Activated T-cell treated with anti-CD3 and anti-CD28 coated beads, Interleukin-2, amount 50 U/mL, for 1 hour (primary cell): ENCODE results near the gene TESMIN.

Experiments used
- DNase-seq: peaks from one replicate; pipeline ENCODE4 v3.0.0-alpha.2; 2020

The TESMIN gene

DNA sequence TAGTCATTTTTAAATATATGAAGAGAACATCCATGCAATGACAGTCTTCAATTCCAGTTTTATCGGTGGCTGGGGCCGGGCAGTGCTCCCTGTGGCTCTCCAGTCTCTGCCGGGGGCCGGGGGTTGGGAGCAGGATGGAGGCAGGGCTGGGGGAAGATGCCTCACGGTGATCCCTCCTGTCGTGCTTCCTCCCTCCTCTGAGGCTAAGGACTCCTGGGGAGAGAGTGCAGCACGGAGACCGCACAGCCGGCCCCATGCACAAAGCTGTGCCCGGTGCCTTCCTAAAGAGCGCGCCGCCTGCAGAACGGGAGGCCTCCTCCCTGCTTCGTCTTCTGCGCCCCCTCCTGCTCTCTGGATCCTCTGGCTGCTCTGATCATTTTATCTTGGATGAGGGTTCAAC lies 46.4 kb downstream of the TESMIN start:
- no peak for DNase-seq

DNA sequence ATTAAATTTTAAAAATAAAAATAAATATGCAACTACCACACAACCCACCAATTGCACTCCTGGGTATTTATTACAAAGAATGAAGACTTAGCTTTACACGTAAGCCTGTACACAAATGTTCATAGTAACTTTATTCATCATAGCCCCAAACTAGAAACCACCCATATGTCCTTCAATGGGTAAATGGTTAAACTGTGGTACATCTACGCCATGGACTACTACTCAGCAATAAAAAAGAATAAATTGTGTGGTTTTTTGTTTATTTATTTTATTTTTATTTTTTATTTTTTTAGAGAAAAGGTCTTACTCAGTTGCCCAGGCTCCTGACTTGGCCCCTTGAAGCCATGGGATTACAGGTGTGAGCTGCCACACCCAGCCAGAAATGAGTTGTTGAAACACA lies 52.3 kb downstream of the TESMIN start:
- no peak for DNase-seq

DNA sequence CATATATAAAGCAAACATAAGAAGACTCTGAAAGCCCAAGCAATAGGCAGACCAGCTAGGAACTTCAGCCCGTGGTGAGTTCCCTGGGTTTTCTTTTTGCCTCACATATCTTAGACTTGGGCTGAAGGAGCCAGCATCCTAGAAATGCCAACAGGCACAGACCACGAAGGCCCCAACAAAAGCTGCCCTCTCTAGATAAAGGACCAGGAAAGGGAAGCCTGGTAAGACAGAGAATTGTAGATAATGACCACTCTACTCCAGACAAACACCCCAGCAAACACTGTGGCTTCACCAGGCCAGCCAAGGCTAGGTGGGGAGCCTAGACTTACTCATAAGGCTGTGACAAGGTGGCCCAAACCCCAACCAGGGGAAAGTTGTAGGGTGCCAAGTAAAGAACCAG lies 55.8 kb downstream of the TESMIN start:
- no peak for DNase-seq

DNA sequence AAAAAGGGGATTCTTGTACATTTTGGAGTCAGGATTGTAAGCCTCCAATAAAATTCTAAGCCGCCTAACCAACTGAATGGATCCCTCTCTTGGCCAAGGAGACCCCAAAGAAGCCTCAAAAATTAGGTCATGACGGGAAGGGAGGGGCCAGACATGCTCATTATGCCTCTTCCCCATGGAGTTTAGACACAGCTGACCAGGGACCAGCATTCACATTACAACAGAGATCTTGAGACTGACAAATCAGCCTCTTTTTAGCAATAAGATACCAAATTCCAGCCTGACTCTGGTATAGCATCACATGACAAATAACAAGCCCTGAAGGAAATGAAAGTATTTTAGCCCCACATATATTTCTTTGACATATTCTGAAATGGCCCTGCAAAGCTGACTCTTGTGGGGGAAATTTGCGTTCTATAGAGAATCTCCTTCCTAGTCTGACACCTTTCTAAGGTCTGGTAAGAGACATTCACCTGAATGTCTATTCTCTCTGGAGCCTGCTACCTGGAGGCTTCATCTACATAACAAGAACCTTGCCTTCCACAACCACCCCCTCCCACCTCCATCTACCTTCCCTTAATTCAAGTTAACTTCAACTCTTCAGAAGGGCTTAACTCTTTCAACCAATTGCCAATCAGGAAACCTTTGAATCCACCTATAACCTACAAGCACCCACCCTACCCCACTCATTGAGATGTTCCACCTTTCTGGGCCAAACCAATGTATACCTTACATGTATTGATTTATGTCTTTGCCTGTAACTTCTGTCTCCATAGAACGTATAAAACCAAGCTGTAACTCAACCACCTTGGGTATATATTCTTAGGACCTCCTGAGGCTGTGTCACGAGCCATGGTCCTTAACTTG lies 56.7 kb downstream of the TESMIN start:
- no peak for DNase-seq

DNA sequence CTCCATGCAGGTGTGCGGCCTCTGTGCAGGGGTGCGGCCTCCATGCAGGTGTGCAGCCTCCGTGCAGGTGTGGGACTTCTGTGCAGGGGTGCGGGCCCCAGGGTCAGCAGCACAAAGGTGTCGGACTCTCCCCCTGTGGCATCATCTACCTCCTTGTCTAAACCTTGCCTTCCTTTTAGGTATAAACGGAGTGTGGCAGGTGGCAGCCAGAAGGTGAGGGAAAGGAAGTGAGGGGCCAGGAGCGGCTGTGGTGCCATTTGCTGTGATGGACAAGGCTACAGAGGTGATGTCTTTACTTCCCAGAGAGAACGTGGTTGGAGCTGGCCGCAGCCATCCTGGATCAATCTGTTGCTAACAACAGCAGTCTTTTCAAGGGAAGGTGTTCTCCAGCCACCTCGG lies 57.8 kb downstream of the TESMIN start:
- no peak for DNase-seq

DNA sequence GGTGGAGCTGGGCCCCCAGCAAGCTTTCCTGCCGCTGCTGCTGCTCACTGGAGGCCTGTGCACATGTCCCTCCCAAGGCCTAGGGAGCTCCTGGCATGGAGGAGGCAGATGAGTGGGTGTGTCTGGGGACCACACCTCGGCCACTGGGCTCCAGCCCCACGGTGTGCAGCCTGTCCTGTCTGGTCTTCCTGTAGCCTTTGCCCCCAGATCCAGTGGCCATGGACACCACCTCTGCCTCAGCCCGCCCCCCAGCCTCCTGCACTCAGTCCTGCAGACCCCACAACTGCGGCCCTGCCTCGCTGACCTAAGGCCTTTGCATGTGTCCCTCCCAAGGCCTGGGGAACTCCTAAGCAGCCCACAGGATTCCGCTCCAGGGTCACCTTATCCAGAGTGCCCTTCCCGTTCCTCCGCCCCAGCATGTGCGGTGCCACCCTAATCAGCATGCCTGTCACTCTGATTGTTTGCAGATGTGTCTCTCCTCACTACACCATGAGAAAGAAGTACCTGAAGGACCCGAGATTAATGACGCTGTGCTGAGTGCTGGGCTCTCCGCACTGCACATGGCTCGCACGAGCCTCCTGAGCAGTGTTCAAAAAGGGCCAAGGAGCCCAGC lies 58.3 kb downstream of the TESMIN start:
- no peak for DNase-seq

DNA sequence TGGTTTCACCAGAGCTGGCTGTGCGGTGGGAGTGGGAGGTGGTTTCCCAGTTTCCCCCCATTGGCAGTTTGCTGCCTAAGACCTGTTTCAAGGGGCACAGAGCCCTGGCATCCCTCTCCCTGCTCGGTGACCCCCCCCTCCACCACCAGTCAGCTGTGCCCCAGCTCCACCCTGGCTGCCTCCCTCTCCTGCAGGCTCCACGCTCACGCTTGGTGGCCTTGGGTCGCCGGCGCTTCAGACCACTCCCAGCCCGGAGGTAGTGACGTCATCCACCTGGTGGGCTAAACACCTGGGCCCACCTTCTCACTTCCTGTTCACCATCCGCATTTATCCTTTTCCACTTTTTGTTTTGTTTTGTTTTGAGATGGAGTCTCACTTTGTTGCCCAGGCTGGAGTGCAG lies 59.2 kb downstream of the TESMIN start:
- DNase-seq, result no peak

DNA sequence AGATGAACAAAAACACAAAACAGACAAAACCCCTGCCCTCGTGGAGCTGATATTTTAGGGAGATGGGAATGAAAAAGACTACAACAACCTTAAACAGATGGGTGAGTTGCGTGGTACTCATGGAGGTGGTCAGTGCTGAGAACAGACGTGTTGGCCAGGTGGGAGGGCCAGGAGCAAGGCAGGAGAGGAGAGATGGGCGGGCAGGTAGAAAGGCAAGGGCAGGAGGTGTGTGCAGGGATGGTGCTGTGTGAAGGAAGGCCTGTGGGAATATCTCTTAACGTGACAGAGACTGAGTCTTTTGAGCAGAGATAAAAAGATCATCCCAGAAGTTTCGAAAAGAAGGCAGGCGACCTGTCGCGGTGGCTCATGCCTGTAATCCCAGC lies 59.9 kb downstream of the TESMIN start:
- no peak for DNase-seq

DNA sequence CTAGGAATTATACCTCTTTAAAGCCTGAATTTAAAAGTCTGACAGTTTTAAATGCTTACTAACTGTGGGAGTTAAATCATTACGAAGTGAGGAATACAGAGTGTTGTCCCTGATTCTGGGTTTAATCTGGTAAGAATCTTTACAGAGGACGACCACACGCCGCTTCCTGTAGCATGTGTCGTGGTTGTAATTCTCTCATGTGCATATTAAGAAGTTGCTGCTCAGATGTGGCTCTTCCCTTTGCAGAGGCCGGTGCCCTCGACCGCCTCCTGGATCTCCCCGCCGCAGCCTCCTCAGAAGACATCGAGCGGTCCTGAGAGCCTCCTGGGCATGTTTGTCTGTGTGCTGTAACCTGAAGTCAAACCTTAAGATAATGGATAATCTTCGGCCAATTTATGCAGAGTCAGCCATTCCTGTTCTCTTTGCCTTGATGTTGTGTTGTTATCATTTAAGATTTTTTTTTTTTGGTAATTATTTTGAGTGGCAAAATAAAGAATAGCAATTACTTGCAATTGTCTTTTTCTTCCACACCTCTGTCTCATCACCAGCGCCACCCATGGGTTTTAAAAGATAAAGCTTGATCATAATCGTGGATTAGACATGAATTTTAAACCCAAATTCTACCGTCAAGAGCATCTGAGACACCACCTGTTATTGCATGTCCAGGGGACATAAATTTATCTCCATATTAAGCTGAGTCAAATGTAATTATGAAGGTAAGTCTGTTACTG lies 60.5 kb downstream of the TESMIN start:
- no peak for DNase-seq

DNA sequence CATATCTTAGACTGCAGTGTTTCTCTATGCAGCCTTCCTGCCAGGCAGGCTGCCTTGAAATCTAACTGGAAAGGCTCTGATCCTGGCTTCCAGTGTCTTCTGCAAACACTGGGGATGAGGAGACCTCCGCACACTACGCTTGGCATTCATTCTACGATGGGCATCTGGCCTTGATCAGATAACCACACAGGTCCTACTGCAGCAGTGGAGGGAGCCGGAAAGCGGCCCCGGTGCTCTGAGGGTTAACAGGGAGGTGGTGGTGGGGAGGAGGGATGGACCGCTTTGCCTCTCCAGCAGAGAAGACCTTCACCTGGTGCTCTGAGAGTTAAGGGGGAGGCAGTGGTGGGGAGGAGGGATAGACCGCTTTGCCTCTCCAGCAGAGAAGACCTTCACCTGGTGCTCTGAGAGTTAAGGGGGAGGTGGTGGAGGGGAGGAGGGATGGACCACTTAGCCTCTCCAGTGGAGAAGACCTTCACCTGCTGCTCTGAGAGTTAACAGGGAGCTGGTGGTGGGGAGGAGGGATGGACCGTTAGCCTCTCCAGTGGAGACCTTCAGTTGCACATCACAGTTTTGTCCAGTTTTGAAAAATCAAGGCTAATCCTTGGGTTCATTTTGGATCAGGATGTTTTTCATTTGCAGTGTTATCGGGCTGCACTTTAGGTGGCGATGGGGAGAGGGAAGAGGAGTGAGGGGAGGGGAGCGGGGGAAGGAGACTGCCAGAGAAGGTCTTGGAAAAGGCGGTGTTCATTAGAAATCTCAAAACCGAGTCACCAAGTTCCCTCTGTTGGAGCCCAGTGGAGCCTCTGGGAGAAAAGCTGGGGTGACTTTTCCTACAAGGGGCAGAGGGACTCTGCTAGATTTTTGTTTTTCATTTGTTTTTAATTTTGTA lies 61.3 kb downstream of the TESMIN start:
- no peak for DNase-seq

DNA sequence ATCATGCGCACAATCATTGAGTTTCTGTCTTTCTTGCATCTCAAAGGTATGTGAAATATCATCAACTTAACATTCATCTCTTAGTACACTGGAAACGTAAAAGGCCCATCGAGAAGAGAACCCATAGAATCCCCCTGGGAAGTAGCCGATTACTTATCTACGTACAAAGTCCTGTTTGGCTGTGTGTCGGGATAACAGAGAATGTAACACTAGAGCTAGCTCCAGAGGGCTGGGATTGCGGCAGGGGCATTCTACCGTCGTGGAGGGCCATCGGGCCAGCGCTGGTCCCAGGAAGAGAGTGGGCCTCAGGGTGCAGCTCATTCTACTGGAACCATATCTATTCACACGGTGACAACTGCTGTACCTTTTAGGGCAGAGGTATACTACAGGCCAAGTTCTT lies 62.4 kb downstream of the TESMIN start:
- no peak for DNase-seq

DNA sequence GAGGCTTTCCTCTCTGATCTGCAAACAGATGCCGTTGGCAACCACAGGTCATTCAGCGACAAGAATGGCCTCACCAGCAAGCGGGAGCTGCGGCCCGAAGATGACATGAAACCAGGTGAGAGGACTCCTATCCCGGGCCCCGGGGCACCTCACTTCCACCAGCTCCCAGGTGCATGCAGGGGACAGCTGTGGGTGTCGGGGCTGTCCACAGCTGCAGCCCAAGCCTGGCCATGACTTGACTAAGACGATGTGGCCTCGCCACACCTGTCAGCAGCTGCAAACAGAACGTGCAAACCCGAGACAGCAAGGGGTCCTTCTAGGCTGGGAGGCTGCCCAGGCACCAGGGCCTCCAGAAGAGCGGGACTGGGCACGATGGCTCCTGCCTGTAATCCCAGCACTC lies 63.3 kb downstream of the TESMIN start:
- no peak for DNase-seq

DNA sequence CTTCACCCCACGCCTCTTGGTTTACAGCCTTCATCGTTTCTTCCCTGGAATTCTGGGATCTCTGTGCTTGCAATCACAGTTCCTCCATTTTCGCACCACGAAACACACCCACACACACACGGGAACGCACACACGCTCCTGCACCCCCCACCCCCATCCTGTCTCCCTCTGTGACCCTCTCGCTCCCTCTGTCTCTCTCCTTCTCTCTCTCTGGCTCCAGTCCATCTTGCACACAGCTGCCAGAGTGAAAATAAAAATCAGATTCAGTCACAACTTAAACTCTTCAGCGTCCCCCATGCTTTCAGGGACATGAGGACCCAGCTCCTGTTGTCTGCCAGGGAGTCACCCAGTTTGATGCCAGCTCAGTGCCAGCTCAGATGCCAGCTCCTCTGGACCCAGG lies 64.0 kb downstream of the TESMIN start:
- no peak for DNase-seq

DNA sequence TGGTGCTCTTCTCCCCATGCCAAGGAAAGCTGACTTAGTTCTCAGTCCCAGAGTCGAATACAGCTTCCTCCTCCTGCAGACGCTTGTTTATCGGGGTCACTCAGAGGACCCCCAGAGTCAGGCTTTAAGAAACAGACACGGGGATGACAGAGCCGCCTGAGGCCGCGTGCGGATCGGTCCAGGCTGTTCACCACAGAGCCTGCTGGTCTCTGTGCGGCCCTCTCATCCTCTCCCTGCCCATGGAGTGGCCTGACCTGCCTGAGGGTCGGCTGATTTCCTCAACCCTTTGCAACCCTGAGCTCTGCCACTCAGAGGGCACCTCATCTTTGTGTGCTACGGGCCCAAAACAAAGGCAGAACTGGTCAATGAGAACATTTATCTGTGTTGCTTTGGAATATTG lies 64.8 kb downstream of the TESMIN start:
- no peak for DNase-seq

DNA sequence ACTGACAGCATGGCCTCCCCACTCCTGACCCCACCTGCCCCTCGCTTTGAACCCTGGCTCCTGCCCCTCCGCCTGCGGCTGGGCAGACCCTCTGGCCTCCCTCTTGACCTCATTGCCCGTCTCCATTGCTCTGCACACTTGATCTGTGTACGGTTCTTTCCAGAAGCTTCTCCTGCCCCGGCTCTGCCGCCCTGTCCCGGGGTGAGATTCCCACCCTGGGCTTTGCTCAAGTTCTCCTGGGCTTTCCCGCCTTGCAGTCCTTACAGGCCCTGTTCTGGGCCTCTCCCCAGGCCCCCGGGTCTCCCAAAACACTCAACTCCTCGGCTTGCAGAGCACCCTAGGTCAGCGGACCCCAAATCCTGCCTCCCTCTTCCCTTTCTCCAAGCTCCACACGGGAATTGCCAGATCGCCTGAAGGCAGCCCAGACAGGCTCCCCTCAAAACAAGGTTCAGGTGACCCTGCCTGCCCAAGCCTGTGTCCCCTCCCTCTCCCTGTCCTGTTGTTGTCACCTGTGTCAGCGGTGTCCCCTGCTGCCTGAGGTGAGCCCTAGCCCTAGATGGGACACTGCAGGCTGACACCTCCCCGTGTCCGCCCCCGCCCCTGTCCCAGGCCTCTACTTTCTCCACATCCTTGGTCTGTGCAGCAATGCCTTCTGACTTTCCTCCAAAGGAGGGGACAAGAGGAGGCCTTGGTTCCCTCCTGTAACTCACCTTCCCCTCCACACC lies 65.5 kb downstream of the TESMIN start:
- DNase-seq, result no peak

DNA sequence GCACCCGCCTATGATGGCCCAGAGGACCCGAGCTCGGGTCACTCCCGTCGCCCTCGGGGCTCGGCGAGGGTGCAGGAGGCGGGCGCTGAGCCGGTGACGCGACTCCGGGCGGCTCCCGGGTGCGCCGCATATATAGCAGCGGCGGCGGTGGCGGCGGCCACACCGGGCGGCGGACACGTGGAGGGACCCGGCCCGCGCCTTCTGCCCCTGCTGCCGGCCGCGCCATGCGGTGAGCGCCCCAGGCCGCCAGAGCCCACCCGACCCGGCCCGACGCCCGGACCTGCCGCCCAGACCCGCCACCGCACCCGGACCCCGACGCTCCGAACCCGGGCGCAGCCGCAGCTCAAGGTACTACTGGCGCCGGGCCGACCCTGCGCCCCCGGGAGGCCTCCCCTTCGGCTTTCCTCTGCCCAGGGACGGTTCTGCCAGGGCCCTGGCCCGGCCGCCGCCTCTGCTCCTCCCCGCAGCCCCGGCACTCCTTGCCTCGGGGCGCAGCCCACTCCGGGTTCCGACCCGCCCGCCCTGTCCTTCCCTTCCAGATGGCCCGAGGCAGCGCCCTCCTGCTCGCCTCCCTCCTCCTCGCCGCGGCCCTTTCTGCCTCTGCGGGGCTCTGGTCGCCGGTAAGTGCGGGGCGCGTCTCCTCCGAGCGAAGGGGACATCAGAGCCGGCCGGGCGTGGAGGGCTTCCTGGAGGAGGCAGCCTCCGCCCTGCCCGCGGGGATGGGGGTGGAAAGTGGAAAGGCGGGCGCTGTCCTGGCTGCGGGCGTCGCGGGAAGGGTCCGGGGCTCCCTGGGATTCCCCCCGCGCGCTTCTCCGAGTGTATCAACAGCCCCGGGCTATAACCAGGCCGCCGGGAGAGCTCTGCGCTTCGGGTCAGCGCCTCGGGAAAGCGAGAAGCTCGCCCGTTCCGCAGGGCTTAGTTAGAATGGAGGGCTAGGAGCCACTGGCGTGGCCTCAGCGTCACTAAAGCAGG lies 66.6 kb downstream of the TESMIN start, which contains the start of gene GAL:
Gene GAL, plus strand, starts transcription at position 160 of the 972 bp plus-strand sequence. Its CDS starts 380 bp downstream, at position 540.
- no peak for DNase-seq

DNA sequence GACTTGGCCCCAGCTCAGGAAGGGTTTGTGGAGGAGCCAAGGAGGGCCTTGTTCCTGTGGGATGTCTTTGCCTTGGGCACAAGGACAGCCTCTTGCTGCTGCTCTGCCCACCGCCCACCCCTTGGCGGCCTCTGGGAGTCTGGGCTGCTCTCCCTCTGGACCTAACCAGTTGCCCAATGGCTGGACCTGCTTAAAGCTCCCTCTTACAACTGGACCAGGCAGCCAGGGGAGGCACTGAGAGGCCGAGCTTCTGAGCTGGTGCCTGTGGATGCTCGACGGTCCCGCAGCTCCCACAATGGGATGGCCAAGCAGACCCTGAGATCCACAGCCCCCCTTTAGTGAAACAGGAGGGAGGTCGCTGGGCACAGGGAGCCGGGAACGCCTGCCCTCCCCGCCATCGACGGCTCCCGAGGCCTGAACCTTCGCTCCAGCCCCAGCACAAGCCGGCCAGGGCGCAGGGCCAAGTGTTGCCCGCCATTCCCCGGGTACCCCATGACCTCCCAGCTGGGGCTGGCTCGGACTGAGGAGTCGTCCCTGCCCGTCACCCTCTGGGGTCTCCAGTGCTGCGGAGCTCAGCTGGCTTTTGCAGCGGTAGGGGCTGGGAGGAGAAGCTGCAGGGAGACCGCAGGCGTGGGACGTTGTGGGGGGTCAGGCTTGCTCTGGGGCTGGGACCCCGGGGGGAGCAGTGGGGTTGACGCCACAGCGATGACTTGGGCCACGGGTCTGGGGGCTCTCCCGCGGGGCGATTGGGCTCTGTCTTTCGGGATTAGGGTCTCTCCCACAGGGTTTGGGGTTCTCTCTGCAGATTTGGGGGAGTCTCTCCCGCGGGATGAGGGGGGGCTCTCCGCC lies 67.6 kb downstream of the TESMIN start:
- DNase-seq, result no peak

DNA sequence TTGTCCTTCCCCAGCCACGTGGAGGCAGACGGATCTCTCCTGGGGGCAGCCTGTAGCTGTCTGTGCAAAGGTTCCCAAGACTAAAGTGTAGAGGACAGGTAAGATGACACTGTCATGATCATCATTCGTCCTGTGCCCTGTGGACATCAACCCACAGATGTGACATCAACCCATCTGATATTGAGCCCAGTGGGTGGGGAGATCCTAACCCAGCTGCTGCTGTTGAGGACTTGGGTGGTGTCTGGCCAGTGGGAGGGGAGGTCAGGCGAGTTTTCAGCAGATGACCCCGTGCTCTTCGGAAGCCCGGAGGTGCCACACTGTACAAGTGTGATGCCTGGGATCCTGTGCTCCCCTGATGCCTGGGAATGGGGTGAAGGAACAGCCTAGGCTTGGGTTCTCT lies 68.2 kb downstream of the TESMIN start:
- DNase-seq, result no peak

DNA sequence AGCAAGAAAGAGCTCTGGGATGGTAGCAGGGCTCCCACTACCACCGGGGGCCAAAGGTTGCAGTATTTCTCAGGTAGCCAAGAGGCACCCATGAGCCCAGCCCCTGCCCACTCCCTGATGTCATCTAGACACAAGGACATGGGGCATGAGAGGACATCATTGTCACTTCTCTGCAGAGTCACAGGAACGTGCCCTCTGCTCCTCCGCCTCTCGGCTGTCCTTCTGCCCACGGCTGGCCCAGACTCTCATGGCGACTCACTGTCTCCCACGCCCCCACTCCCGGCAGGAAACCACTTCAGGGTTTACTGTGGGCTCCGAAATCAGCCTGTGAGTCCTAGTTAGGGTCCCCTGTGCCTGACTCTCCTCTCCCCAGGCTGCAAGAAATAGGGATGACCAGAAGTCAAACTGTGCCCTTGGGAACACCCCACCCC lies 68.8 kb downstream of the TESMIN start:
- no peak for DNase-seq
